ENCODE measurements around the gene ADARB2. TPM values are rescaled to one million over a fixed set of nuclear protein-coding genes. Genes with fewer than 3 reads are reported as not detected.

ADARB2 gene
- total and polyA plus RNA-seq, 4 donors = 0.55 to 0.70 (median 0.59) TPM; not detected in 1

DNA sequence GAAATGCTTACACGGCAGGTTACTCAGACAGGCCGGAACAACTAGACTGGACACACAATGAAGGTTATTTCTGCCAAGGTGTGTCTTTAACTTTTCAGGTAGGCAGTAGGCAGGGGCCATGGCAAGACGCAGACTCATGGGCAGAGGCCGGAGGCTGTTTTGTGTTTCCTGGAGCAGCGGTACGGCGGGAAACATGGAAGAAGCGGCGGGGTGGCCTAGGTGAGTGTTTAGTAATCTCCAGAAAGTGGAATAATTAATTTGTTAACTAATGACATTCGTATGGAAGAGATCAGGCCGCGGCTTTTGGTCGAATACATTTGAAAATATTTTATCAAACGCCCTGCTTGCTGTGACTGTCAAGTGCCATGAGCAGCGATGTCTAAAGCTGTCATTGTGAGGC is 403.3 kb downstream of the ADARB2 start:
- Histone ChIP-seq H3K9me3 (ENCODE audit: control insufficient read depth in 4 of 4, low read length in 3 of 4) (peaks cover 0 to 1% (median 0%) of the 10 kb centered on the region in 4 donors), H3K36me3 (ENCODE audit: control insufficient read depth in 4 of 4, insufficient read depth in 3 of 4, low read depth in 1 of 4, low read length in 3 of 4) (no peaks in the 10 kb centered on the region), H3K27ac (ENCODE audit: low read depth in 1 of 2, low read length in 2 of 2) (no peak overlapping the region), H3K4me3 (ENCODE audit: low read depth in 1 of 3, low read length in 3 of 3) (no peak overlapping the region), H3K27me3 (ENCODE audit: control insufficient read depth in 4 of 4, insufficient read depth in 4 of 4, low read length in 3 of 4) (peaks cover 0 to 3% (median 0%) of the 10 kb centered on the region in 4 donors), H3K4me1 (ENCODE audit: control insufficient read depth in 4 of 4, insufficient read depth in 4 of 4, low read length in 3 of 4) (no peaks in the 10 kb centered on the region), H3K9ac (ENCODE audit: low read depth in 1 of 2, low read length in 2 of 2) (no peak overlapping the region)
- no peak for TF ChIP-seq GABPA (IDR thresholded peaks at IDR 0.05 in 1 of 2, conservative IDR thresholded peaks at IDR 0.05 in 1 of 2)
- TF ChIP-seq JUND (IDR thresholded peaks at IDR 0.05) = no peak
- no peak for TF ChIP-seq SP1 (IDR thresholded peaks at IDR 0.05)
- TF ChIP-seq NR2F2 (IDR thresholded peaks at IDR 0.05) = no peak
- no peak for TF ChIP-seq EGR1 (IDR thresholded peaks at IDR 0.05; ENCODE audit: low read depth in 2 of 2)
- TF ChIP-seq, protein P1, sequence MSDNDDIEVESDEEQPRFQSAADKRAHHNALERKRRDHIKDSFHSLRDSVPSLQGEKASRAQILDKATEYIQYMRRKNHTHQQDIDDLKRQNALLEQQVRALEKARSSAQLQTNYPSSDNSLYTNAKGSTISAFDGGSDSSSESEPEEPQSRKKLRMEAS (IDR thresholded peaks at IDR 0.05) = no peak
- TF ChIP-seq HNF4G (IDR thresholded peaks at IDR 0.05) = no peak
- TF ChIP-seq TAF1 (conservative IDR thresholded peaks at IDR 0.05) = no peak
- TF ChIP-seq YY1 (IDR thresholded peaks at IDR 0.05) = no peak
- no peak for DNase-seq (ENCODE audit: low spot score)
- WGBS = 91% methylated on average over 15 of the region's 15 CpGs

DNA sequence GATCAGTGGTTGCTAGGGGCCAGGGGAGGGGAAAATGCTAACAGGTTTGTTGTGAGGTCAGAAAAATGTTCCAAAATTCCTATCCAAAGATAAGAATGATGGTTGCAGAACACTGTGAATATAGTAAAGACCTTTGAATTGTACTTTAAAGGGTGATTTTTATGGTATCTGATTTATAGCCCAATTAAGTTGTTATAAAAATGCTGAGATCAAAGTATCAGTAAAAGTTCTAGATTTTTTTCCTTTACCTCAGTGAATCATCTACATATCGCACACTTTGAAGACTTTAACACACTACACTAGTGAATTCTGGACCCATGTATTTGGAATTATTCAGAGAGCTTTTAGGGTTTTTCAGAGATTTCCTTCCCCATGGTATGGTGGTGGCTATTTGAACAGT is 405.8 kb downstream of the ADARB2 start:
- Histone ChIP-seq H3K27ac (ENCODE audit: low read depth in 1 of 2, low read length in 2 of 2) (no peak overlapping the region), H3K4me1 (ENCODE audit: control insufficient read depth in 4 of 4, insufficient read depth in 4 of 4, low read length in 3 of 4) (no peaks in the 10 kb centered on the region), H3K4me3 (ENCODE audit: low read depth in 1 of 3, low read length in 3 of 3) (no peak overlapping the region), H3K36me3 (ENCODE audit: control insufficient read depth in 4 of 4, insufficient read depth in 3 of 4, low read depth in 1 of 4, low read length in 3 of 4) (no peaks in the 10 kb centered on the region), H3K9me3 (ENCODE audit: control insufficient read depth in 4 of 4, low read length in 3 of 4) (peaks cover 0 to 1% (median 0%) of the 10 kb centered on the region in 4 donors), H3K27me3 (ENCODE audit: control insufficient read depth in 4 of 4, insufficient read depth in 4 of 4, low read length in 3 of 4) (peaks cover 0 to 3% (median 0%) of the 10 kb centered on the region in 4 donors), H3K9ac (ENCODE audit: low read depth in 1 of 2, low read length in 2 of 2) (no peak overlapping the region)
- DNase-seq (ENCODE audit: low spot score) = no peak
- TF ChIP-seq YY1 (IDR thresholded peaks at IDR 0.05) (no peak), NR2F2 (IDR thresholded peaks at IDR 0.05) (no peak), RXRA (IDR thresholded peaks at IDR 0.05) (no peak), EGR1 (IDR thresholded peaks at IDR 0.05; ENCODE audit: low read depth in 2 of 2) (no peak), SP1 (IDR thresholded peaks at IDR 0.05) (no peak), TAF1 (conservative IDR thresholded peaks at IDR 0.05) (no peak), JUND (IDR thresholded peaks at IDR 0.05) (no peak), FOXA1 (IDR thresholded peaks at IDR 0.05) (no peak)
- TF ChIP-seq, protein P2, sequence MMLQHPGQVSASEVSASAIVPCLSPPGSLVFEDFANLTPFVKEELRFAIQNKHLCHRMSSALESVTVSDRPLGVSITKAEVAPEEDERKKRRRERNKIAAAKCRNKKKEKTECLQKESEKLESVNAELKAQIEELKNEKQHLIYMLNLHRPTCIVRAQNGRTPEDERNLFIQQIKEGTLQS (IDR thresholded peaks at IDR 0.05) = no peak
- TF ChIP-seq, protein P3, sequence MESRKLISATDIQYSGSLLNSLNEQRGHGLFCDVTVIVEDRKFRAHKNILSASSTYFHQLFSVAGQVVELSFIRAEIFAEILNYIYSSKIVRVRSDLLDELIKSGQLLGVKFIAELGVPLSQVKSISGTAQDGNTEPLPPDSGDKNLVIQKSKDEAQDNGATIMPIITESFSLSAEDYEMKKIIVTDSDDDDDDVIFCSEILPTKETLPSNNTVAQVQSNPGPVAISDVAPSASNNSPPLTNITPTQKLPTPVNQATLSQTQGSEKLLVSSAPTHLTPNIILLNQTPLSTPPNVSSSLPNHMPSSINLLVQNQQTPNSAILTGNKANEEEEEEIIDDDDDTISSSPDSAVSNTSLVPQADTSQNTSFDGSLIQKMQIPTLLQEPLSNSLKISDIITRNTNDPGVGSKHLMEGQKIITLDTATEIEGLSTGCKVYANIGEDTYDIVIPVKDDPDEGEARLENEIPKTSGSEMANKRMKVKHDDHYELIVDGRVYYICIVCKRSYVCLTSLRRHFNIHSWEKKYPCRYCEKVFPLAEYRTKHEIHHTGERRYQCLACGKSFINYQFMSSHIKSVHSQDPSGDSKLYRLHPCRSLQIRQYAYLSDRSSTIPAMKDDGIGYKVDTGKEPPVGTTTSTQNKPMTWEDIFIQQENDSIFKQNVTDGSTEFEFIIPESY (IDR thresholded peaks at IDR 0.05) = no peak
- TF ChIP-seq, protein P4, sequence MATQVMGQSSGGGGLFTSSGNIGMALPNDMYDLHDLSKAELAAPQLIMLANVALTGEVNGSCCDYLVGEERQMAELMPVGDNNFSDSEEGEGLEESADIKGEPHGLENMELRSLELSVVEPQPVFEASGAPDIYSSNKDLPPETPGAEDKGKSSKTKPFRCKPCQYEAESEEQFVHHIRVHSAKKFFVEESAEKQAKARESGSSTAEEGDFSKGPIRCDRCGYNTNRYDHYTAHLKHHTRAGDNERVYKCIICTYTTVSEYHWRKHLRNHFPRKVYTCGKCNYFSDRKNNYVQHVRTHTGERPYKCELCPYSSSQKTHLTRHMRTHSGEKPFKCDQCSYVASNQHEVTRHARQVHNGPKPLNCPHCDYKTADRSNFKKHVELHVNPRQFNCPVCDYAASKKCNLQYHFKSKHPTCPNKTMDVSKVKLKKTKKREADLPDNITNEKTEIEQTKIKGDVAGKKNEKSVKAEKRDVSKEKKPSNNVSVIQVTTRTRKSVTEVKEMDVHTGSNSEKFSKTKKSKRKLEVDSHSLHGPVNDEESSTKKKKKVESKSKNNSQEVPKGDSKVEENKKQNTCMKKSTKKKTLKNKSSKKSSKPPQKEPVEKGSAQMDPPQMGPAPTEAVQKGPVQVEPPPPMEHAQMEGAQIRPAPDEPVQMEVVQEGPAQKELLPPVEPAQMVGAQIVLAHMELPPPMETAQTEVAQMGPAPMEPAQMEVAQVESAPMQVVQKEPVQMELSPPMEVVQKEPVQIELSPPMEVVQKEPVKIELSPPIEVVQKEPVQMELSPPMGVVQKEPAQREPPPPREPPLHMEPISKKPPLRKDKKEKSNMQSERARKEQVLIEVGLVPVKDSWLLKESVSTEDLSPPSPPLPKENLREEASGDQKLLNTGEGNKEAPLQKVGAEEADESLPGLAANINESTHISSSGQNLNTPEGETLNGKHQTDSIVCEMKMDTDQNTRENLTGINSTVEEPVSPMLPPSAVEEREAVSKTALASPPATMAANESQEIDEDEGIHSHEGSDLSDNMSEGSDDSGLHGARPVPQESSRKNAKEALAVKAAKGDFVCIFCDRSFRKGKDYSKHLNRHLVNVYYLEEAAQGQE (IDR thresholded peaks at IDR 0.05) = no peak
- WGBS = 79% methylated on average over 1 of the region's 1 CpG
